Measurements from ENCODE around the gene TPK1.

DNA sequence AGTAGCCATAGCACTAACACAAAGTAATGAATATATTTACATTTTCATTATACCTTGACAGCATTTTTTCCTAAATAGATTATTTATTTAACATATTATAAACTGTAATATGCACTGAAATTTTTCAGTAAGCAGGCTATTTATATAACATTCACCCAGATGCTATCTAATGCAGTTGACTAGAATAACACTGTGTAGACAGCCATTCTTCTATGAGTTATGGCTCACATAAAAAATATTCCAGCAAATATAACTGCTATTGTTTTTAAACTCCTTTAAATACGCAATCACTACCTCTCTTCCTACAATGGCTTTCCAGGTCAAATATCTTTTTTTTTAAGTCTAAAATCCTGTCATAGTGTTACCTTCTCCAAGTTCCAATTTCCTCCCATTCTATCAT, 21.6 kb downstream of the TPK1 start:
- TF ChIP-seq GATA3 (IDR thresholded peaks at IDR 0.05; ENCODE audit: low read depth, low read length) = no peak
- no peak for TF ChIP-seq GATA2 (IDR thresholded peaks at IDR 0.05; ENCODE audit: low read depth, low read length)
